ENCODE data around the gene ID3. TPM values are rescaled to one million over a fixed set of nuclear protein-coding genes. Genes with fewer than 3 reads are reported as not detected.

Gene ID3
- total and polyA plus RNA-seq, 9 of the 15 experiments (the other 6 are each of a cell fraction or from before 2014, with no cell fraction given), result 6.8 to 59.8 (median 23.5) TPM

GRCh38 chr1:23590058-23590783, 30.9 kb upstream of the ID3 start (continued):
- TF ChIP-seq PTRF (tag; IDR thresholded peaks at IDR 0.05) (no peak), STAT5A (IDR thresholded peaks at IDR 0.05; ENCODE audit: borderline replicate concordance, low read length) (no peak), NELFE (IDR thresholded peaks at IDR 0.05; ENCODE audit: insufficient read depth, insufficient read length) (no peak), MYC (IDR thresholded peaks at IDR 0.05; ENCODE audit: low read depth, low read length) (peak; percentile 33; the same call in 1 of the 2 replicates), MYC (CRISPR knock-in tag; IDR thresholded peaks at IDR 0.05; ENCODE audit: borderline replicate concordance, low read depth) (no peak), ZC3H4 (CRISPR knock-in tag; IDR thresholded peaks at IDR 0.05; ENCODE audit: borderline replicate concordance) (no peak), HDGF (IDR thresholded peaks at IDR 0.05) (0 out of 2 replicates have a peak, but pooled peaks have one; percentile 23), ZNF282 (CRISPR knock-in tag; IDR thresholded peaks at IDR 0.05) (no peak), L3MBTL2 (IDR thresholded peaks at IDR 0.05) (peak; percentile 60), FOXA1 (IDR thresholded peaks at IDR 0.05; ENCODE audit: borderline replicate concordance) (no peak), ZNF77 (CRISPR knock-in tag; IDR thresholded peaks at IDR 0.05) (no peak), ELF4 (CRISPR knock-in tag; IDR thresholded peaks at IDR 0.05) (no peak), ZBED1 (IDR thresholded peaks at IDR 0.05) (no peak), AFF1 (IDR thresholded peaks at IDR 0.05; ENCODE audit: low read depth in 1 of 2, partially characterized antibody in 2 of 2) (no peak), MAX (CRISPR knock-in tag; IDR thresholded peaks at IDR 0.05) (peak; percentile 58; the same call in 1 of the 2 replicates), ZNF318 (IDR thresholded peaks at IDR 0.05; ENCODE audit: borderline replicate concordance in 1 of 2, low read depth in 1 of 2) (no peak)
